Smooth muscle cell (in vitro differentiated cells): Measurements from ENCODE around the gene RACK1. TPM values are rescaled to one million over a fixed set of nuclear protein-coding genes. Genes with fewer than 3 reads are reported as not detected.

ENCODE experiments used
- DNase-seq: peaks from one replicate; lab custom pipeline; 2025; ENCODE audit not compliant: unreplicated experiment; lab: John Stamatoyannopoulos, UW
- H2AFZ ChIP-seq: fragments of 200-600 bp; sonication (generic); 2 replicates; pipeline ENCODE4 v1.6.0; 2016; ENCODE audit warnings: antibody characterized with exemption, low read depth, mild to moderate bottlenecking
- H3F3A ChIP-seq: fragments of 200-600 bp; sonication (generic); 2 replicates; pipeline ENCODE4 v1.6.0; 2017; ENCODE audit warnings: antibody characterized with exemption, low read depth
- H3K27ac ChIP-seq: fragments of 200-600 bp; sonication (generic); 2 replicates; pipeline ENCODE4 v1.5.1; 2016; ENCODE audit warnings: low read depth, mild to moderate bottlenecking
- H3K27me3 ChIP-seq: fragments of 200-600 bp; sonication (generic); 2 replicates; pipeline ENCODE4 v1.6.1; 2016; ENCODE audit warnings: low read depth, mild to moderate bottlenecking
- H3K36me3 ChIP-seq: fragments of 200-600 bp; sonication (generic); 2 replicates; pipeline ENCODE4 v1.5.1; 2016; ENCODE audit warnings: low read depth
- H3K4me1 ChIP-seq: fragments of 200-600 bp; sonication (generic); 2 replicates; pipeline ENCODE4 v1.5.1; 2016; ENCODE audit warnings: low read depth
- H3K4me2 ChIP-seq: fragments of 200-600 bp; sonication (generic); 2 replicates; pipeline ENCODE4 v1.6.0; 2016; ENCODE audit warnings: mild to moderate bottlenecking
- H3K4me3 ChIP-seq: fragments of 200-600 bp; sonication (generic); 2 replicates; pipeline ENCODE4 v1.5.1; 2016; ENCODE audit warnings: mild to moderate bottlenecking
- H3K79me2 ChIP-seq: fragments of 200-600 bp; sonication (generic); 2 replicates; pipeline ENCODE4 v1.6.0; 2016; ENCODE audit warnings: low read depth, mild to moderate bottlenecking
- H3K9ac ChIP-seq: fragments of 200-600 bp; sonication (generic); 2 replicates; pipeline ENCODE4 v1.6.0; 2016; ENCODE audit warnings: low read depth
- H3K9me3 ChIP-seq: fragments of 200-600 bp; sonication (generic); replicated peaks from 2 replicates; pipeline ENCODE4 v1.5.1; 2016; ENCODE audit warnings: low read depth
- H4K20me1 ChIP-seq: fragments of 200-600 bp; sonication (generic); 2 replicates; pipeline ENCODE4 v1.6.0; 2016; ENCODE audit warnings: low read depth
- WGBS: methylation state at CpG from one replicate; pipeline ENCODE4 v1.1.7; 2016; ENCODE audit warnings: low lambda C conversion rate; 5-methylcytosine and 5-hydroxymethylcytosine counted together
- polyA plus RNA-seq: library from polyadenylated mRNA; unstranded; fragments of >200 nt; fragmentation: Nextera tagmentation; extraction: Ambion mirVana; gene quantifications from 2 replicates; pipeline ENCODE4 v1.2.1, GENCODE V29; 2016
- total RNA-seq: library from RNA; depleted of rRNA; stranded (reverse); fragments of >200 nt; gene quantifications from 2 replicates; pipeline ENCODE4 v1.2.3, GENCODE V29; 2014
- TF ChIP-seq, protein P1 (sequence below): fragments of 200-600 bp; sonication (generic); IDR thresholded peaks from 2 replicates; pipeline ENCODE4 v1.5.1; 2017; ENCODE audit warnings: borderline replicate concordance, mild to moderate bottlenecking, antibody characterized with exemption; ENCODE audit not compliant: insufficient read depth, poor library complexity, severe bottlenecking

RACK1 gene
- total and polyA plus RNA-seq, 2 experiments from 2014 or later: 617 to 2,098 TPM

DNA sequence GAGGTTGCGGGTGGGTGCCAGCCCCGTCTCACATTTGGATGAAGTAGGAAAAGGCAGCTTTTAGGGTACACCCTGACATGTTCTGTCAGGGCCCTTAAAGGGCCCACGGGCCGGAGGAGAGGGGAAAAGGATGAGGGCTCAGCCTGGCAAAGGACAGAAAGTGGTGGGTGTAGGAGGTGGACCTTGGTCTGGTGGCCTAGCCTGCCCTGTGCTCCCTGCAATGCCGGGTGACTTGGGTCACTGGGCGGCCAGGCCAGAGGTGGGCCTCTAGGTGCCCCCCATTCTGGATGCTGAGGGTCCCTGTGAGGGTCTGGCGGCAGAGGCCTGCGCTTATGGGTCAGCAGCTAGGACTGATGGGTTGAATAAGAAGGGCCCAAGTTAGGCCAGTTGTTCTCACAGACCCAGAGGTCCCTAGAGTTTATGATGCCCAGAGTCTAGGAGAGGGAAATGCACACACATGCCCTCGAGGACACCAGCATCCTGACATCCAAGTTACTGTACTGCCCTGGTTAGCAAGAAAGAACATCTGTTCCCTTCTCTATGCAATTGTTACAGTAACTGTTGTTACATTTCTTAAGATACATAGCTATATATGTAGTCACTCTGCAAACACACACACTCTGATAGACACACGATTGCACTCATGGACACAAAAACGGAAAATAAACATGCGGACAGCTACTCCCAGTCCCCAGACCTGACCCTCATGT lies 51.2 kb downstream of the RACK1 start:
- 71% methylated on average over 12 of the region's 12 CpGs for WGBS
- peak overlapping the region; percentile 47 for H2AFZ ChIP-seq
- DNase-seq: no peak
- H3K4me2 ChIP-seq: peak overlapping the region; percentile 85
- H4K20me1 ChIP-seq: no peaks in the 10 kb centered on the region
- no peaks in the 10 kb centered on the region for H3K27me3 ChIP-seq
- H3K9ac ChIP-seq: peak overlapping the region; percentile 70
- H3K27ac ChIP-seq: no peak overlapping the region
- H3K4me1 ChIP-seq: peaks cover 8% of the 10 kb centered on the region
- H3F3A ChIP-seq: no peaks in the 10 kb centered on the region
- H3K79me2 ChIP-seq: no peaks in the 10 kb centered on the region
- H3K4me3 ChIP-seq: peak overlapping the region; percentile 73
- H3K36me3 ChIP-seq: no peaks in the 10 kb centered on the region
- TF ChIP-seq, protein P1, sequence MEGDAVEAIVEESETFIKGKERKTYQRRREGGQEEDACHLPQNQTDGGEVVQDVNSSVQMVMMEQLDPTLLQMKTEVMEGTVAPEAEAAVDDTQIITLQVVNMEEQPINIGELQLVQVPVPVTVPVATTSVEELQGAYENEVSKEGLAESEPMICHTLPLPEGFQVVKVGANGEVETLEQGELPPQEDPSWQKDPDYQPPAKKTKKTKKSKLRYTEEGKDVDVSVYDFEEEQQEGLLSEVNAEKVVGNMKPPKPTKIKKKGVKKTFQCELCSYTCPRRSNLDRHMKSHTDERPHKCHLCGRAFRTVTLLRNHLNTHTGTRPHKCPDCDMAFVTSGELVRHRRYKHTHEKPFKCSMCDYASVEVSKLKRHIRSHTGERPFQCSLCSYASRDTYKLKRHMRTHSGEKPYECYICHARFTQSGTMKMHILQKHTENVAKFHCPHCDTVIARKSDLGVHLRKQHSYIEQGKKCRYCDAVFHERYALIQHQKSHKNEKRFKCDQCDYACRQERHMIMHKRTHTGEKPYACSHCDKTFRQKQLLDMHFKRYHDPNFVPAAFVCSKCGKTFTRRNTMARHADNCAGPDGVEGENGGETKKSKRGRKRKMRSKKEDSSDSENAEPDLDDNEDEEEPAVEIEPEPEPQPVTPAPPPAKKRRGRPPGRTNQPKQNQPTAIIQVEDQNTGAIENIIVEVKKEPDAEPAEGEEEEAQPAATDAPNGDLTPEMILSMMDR: no peak
- H3K9me3 ChIP-seq: no peaks in the 10 kb centered on the region

DNA sequence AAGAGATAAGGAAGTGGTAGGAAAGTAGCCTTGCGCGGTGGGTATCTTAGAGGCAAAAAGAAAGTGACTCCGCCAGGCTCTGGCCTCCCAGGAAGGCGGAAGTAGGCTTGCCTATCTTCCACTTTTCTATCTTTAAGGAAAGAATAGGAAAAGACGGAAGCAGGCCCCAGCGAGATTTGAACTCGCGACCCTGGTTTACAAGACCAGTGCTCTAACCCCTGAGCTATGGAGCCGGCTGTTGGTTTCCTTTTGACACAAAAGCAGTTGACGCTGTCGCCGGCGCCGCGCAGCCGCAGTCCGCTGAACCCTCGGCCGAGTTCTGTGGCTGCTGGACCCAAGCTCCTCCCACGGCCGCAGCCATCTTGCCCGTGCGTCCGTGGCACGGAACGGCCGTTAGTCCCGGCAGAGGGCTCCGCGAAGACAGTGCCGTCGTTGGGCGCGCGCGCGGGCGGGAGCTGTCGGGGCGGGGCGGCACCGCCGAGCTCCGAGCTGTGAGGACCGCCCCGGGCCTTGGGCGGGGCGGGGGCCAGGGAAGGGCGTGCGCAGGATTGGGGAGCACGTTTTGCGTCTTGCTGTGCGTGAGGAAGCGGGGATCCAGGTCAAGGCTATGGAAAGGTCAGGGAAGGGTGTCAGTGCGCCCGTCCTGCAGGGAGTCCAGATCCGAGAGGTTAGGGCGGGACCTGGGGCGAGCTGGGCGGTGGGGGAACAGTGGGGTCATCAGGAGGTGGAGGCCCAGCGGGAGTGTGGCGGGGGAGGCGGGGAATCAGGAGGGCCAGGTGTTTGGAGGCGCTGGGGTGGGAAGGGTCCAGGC lies 52.0 kb downstream of the RACK1 start:
- H3K36me3 ChIP-seq: no peaks in the 10 kb centered on the region
- peak overlapping the region; percentile 91 for H2AFZ ChIP-seq
- peak overlapping the region; percentile 13 for H3K27ac ChIP-seq
- H3K4me1 ChIP-seq: peaks cover 8% of the 10 kb centered on the region
- WGBS: under 1% methylated on average over 63 of the region's 64 CpGs
- no peaks in the 10 kb centered on the region for H3K9me3 ChIP-seq
- H4K20me1 ChIP-seq: no peaks in the 10 kb centered on the region
- TF ChIP-seq, protein P1: no peak
- no peak for DNase-seq
- H3F3A ChIP-seq: no peaks in the 10 kb centered on the region
- no peaks in the 10 kb centered on the region for H3K27me3 ChIP-seq
- peak overlapping the region; percentile 73 for H3K4me3 ChIP-seq
- peak overlapping the region; percentile 70 for H3K9ac ChIP-seq
- H3K79me2 ChIP-seq: no peaks in the 10 kb centered on the region
- peak overlapping the region; percentile 93 for H3K4me2 ChIP-seq

- Histone ChIP-seq H3K36me3 (no peaks in the 10 kb centered on the region), H3K9me3 (no peaks in the 10 kb centered on the region), H3K27me3 (no peaks in the 10 kb centered on the region), H3K27ac (no peak overlapping the region), H3K4me2 (peak overlapping the region; percentile 93), H4K20me1 (no peaks in the 10 kb centered on the region), H3F3A (peaks cover 3% of the 10 kb centered on the region), H3K9ac (peak overlapping the region; percentile 24), H3K79me2 (no peaks in the 10 kb centered on the region), H3K4me1 (peaks cover 8% of the 10 kb centered on the region), H2AFZ (peak overlapping the region; percentile 91), H3K4me3 (peak overlapping the region; percentile 73)
- WGBS: under 1% methylated on average over 56 of the region's 66 CpGs
- TF ChIP-seq, protein P1: peak; percentile 11
- no peak for DNase-seq
These were observed 52.8 kb downstream of the RACK1 start for GRCh38 chr5:181190711-181191525.
